ENCODE results near the gene EEF2. TPM values are rescaled to one million over a fixed set of nuclear protein-coding genes. Genes with fewer than 3 reads are reported as not detected.
"Not testable (repeated sequence)": the region's sequence is repeated elsewhere in the genome, so short reads cannot be mapped to it uniquely, and the experiment has no call there.

EEF2 gene
- total and polyA plus RNA-seq, 4 donors = 1,335 to 1,977 (median 1,647) TPM

DNA sequence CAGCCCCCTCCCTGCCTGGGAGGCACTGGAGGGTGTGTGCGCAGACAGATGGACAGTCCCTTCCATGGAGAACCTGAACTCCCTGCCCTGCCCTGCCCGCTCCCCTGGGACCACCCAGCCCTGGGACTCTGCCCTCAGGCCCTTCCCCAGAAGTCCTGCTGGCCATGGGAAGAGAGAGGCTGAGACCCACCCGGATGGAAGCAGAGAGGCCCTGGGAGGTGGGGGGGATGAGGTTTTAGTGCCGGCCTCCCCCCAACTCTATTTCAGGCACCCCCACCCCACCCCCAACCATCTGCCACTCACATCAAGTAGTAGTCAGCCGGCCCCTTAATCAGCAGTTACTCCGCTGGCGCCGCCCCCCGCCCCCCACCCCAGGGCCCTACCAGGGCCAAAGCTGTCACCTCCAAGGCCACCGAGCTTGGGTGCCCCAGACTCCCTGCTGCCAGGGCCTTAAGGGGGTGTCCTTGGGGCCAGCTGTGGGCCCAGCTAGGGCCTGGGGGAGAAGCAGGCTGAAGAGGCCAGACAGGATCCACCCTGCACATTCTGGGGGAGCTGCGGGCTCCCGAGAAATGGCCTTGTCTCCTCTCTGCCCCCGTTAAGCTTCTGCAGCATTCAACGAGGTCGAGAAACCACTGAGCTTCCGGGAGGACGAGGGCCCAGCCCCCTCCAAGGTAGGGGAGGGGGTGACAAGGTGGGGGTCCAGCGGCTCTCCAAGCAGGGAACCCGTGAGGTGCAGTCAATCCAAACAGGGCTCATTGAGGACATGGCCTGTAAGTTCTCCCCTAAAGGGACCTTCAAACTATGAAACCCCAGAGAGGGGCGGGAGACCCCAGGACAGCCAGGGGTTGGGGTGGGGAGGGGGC, 35.0 kb downstream of the EEF2 start:
- 55% methylated on average over 11 of the region's 20 CpGs for WGBS (ENCODE audit: insufficient coverage)
- H3K9me3 ChIP-seq (ENCODE audit: control insufficient read depth, insufficient read depth, low read length) = no peaks in the 10 kb centered on the region
- H3K36me3 ChIP-seq (ENCODE audit: control insufficient read depth, insufficient read depth, low read length) = peaks cover 13% of the 10 kb centered on the region
- H3K27ac ChIP-seq (ENCODE audit: low read depth, low read length) = no peak overlapping the region
- DNase-seq (ENCODE audit: low read depth in 4 of 6, low spot score in 6 of 6) = no peak
- no peaks in the 10 kb centered on the region for H3K27me3 ChIP-seq (ENCODE audit: control insufficient read depth, insufficient read depth, low read length)
- no peak overlapping the region for H3K4me3 ChIP-seq (ENCODE audit: low read depth, low read length)
- H3K4me1 ChIP-seq (ENCODE audit: control insufficient read depth, insufficient read depth, low read length) = peaks cover 2% of the 10 kb centered on the region

DNA sequence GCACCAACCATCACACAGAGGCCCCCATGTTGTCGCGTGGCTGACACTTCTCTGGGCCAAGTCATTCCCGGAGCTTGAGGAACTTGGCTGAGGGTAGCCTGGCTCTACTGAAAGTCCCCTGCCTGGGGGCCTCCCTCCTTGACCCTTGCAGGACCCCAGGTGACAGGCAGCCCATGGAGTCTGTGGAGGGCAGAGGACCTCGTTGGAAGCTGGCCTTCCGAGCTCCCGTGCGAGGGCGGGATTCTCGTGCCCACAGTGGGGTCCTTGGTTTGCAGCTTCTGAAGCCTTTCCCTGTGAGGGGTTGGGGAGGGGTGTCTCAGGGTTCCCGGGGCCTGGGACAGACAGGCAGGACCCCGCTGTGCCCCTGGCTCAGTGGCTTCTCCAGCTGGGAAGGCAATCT, 36.0 kb downstream of the EEF2 start:
- H3K4me3 ChIP-seq (ENCODE audit: low read depth, low read length) = no peak overlapping the region
- no peaks in the 10 kb centered on the region for H3K27me3 ChIP-seq (ENCODE audit: control insufficient read depth, insufficient read depth, low read length)
- DNase-seq (ENCODE audit: low read depth in 4 of 6, low spot score in 6 of 6) = no peak
- 79% methylated on average over 10 of the region's 11 CpGs for WGBS (ENCODE audit: insufficient coverage)
- H3K4me1 ChIP-seq (ENCODE audit: control insufficient read depth, insufficient read depth, low read length) = peaks cover 2% of the 10 kb centered on the region
- H3K27ac ChIP-seq (ENCODE audit: low read depth, low read length) = no peak overlapping the region
- no peaks in the 10 kb centered on the region for H3K9me3 ChIP-seq (ENCODE audit: control insufficient read depth, insufficient read depth, low read length)
- peaks cover 13% of the 10 kb centered on the region for H3K36me3 ChIP-seq (ENCODE audit: control insufficient read depth, insufficient read depth, low read length)

DNA sequence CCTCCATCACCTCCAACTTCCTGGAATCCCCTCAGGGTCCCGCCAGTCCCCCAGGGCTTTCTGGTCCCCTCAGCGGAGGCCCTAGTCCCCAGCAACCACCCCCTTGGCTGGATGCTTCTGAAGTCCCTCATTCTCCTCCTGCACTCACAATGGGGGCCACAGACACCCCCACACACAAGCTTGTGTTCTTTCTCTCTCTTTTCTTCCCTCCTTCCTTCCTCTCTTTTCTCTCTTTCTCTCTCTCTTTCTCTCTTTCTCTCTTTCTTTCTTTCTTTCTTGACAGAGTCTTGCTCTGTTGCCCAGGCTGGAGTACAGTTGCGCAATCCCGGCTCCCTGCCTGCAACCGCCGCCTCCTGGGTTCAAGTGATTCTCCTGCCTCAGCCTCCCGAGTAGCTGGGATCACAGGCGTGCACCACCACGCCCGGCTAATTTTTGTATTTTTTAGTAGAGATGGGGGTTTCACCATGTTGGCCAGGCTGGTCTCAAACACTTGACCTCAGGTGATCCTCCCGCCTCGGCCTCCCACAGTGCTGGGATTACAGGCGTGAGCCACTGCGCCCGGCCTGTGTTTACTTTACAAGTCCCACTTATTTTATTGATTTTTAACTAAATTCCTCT, 37.8 kb downstream of the EEF2 start:
- 87% methylated on average over 6 of the region's 15 CpGs for WGBS (ENCODE audit: insufficient coverage)
- not testable (repeated sequence) for H3K27ac ChIP-seq (ENCODE audit: low read depth, low read length); H3K4me1 ChIP-seq (ENCODE audit: control insufficient read depth, insufficient read depth, low read length); H3K27me3 ChIP-seq (ENCODE audit: control insufficient read depth, insufficient read depth, low read length); H3K9me3 ChIP-seq (ENCODE audit: control insufficient read depth, insufficient read depth, low read length); H3K36me3 ChIP-seq (ENCODE audit: control insufficient read depth, insufficient read depth, low read length); H3K4me3 ChIP-seq (ENCODE audit: low read depth, low read length); DNase-seq (ENCODE audit: low read depth in 4 of 6, low spot score in 6 of 6)

DNA sequence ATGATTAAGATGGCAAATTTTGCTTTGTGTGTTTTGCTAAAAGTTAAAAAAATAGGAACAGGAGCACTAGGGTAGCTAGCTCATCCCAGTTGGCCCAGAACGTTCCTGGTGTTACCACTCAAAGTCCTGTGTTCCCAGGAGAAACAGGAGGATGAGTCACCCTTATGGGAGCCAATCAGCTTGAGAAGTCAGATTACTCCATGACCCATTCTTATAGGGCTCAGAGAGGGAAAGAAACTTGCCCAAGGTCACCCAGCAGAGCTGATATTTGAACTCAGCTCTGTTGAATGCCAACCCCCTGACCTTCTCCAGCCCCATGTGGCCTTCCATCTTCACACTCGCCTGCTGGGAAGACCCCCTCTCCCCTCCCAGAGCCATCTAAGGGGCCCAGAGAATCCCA, 39.4 kb downstream of the EEF2 start:
- DNase-seq (ENCODE audit: low read depth in 4 of 6, low spot score in 6 of 6) = no peak
- H3K27ac ChIP-seq (ENCODE audit: low read depth, low read length) = no peak overlapping the region
- no peaks in the 10 kb centered on the region for H3K27me3 ChIP-seq (ENCODE audit: control insufficient read depth, insufficient read depth, low read length)
- peaks cover 1% of the 10 kb centered on the region for H3K36me3 ChIP-seq (ENCODE audit: control insufficient read depth, insufficient read depth, low read length)
- no peak overlapping the region for H3K4me3 ChIP-seq (ENCODE audit: low read depth, low read length)
- no peaks in the 10 kb centered on the region for H3K4me1 ChIP-seq (ENCODE audit: control insufficient read depth, insufficient read depth, low read length)
- 57% methylated on average over 2 of the region's 2 CpGs for WGBS (ENCODE audit: insufficient coverage)
- H3K9me3 ChIP-seq (ENCODE audit: control insufficient read depth, insufficient read depth, low read length) = no peaks in the 10 kb centered on the region

DNA sequence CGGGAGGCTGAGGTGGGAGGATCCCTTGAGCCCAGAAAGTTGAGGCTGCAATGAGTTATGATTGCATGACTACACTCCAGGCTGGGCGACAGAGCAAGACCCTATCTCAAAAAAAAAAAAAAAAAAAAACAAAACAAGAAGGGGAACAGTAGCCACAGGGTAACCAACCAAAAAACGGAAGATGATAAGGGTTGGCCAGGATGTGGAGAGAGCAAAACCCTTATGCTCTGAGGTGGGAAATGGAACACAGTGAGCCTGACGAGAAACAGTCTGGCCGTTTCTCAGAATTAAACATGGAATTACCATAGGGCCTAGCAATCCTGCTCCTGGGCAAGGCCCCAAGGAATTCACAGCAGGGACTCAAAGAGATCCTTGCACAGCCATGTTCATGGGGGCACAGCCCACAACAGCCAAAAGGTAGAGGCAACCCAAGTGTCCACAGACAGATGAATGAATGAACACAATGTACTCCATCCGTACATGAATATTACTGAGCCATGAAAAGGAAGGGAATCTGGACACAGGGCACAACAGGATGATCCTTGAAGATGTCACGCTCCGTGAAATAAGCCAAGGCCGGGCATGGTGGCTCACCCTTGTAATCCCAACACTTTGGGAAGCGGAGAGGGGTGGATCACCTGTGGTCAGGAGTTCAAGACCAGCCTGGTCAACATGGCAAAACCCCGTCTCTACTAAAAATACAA, 41.1 kb downstream of the EEF2 start:
- DNase-seq (ENCODE audit: low read depth in 4 of 6, low spot score in 6 of 6) = no peak
- no peak overlapping the region for H3K4me3 ChIP-seq (ENCODE audit: low read depth, low read length)
- H3K4me1 ChIP-seq (ENCODE audit: control insufficient read depth, insufficient read depth, low read length) = no peaks in the 10 kb centered on the region
- H3K36me3 ChIP-seq (ENCODE audit: control insufficient read depth, insufficient read depth, low read length) = no peaks in the 10 kb centered on the region
- H3K27me3 ChIP-seq (ENCODE audit: control insufficient read depth, insufficient read depth, low read length) = no peaks in the 10 kb centered on the region
- no peak overlapping the region for H3K27ac ChIP-seq (ENCODE audit: low read depth, low read length)
- no peaks in the 10 kb centered on the region for H3K9me3 ChIP-seq (ENCODE audit: control insufficient read depth, insufficient read depth, low read length)
- WGBS (ENCODE audit: insufficient coverage) = 90% methylated on average over 10 of the region's 11 CpGs

DNA sequence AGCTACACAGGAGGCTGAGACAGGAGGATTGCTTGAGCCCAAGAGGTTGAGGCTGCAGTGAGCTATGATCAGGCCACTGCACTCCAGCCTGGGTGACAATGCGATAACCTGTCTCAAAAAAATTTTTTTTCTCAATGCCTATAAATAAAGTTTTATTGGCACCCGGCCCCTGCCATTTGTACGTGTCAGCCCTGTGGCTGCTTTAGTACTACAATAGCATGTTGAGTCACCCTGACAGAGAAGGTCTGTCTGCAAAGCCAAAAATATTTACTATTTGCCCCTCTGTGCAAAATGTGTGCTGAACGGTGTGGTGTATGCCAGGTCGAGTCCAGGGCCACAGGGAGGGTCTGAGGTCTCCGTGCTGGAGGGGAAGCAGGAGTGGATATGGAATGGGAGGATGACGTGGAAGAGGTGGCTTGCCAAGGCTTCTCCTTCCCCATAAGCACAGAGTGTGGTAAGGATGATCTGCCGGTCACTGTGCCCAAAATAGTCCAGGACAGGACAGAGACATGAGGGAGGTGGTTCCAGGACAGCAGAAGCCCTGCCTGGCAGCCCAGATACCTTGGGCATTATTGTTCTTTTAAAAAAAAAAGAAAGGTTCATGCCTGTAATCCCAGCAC, 42.4 kb downstream of the EEF2 start:
- no peaks in the 10 kb centered on the region for H3K27me3 ChIP-seq (ENCODE audit: control insufficient read depth, insufficient read depth, low read length)
- DNase-seq (ENCODE audit: low read depth in 4 of 6, low spot score in 6 of 6) = no peak
- H3K36me3 ChIP-seq (ENCODE audit: control insufficient read depth, insufficient read depth, low read length) = no peaks in the 10 kb centered on the region
- WGBS (ENCODE audit: insufficient coverage) = 89% methylated on average over 6 of the region's 8 CpGs
- no peaks in the 10 kb centered on the region for H3K9me3 ChIP-seq (ENCODE audit: control insufficient read depth, insufficient read depth, low read length)
- no peaks in the 10 kb centered on the region for H3K4me1 ChIP-seq (ENCODE audit: control insufficient read depth, insufficient read depth, low read length)
- H3K4me3 ChIP-seq (ENCODE audit: low read depth, low read length) = no peak overlapping the region
- no peak overlapping the region for H3K27ac ChIP-seq (ENCODE audit: low read depth, low read length)

DNA sequence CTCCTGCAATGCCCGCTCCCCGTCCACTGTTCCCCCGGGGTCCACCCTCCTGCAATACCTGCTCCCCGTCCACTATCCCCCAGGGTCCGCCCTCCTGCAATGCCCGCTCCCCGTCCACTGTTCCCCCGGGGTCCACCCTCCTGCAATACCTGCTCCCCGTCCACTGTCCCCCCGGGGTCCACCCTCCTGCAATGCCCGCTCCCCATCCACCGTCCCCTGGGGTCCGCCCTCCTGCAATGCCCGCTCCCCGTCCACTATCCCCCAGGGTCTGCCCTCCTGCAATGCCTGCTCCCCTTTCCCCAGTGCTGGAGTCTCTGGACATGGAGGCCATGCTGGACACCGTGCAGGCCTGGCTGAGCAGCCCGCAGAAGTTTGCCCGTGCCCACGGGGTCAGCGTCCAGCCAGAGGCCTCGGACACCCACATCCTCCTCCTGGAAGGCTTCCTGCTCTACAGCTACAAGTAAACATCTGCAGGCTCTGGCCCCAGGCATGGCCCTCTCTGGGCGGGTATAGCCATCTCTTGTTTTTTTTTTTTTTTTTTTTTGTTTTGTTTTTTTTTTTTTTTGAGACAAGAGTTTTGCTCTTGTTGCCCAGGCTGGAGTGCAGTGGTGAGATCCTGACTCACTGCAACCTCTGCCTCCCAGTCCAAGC, 46.8 kb downstream of the EEF2 start:
- not testable (repeated sequence) for H3K4me3 ChIP-seq (ENCODE audit: low read depth, low read length); H3K36me3 ChIP-seq (ENCODE audit: control insufficient read depth, insufficient read depth, low read length); H3K27ac ChIP-seq (ENCODE audit: low read depth, low read length); H3K4me1 ChIP-seq (ENCODE audit: control insufficient read depth, insufficient read depth, low read length); H3K9me3 ChIP-seq (ENCODE audit: control insufficient read depth, insufficient read depth, low read length); DNase-seq (ENCODE audit: low read depth in 4 of 6, low spot score in 6 of 6)
- H3K27me3 ChIP-seq (ENCODE audit: control insufficient read depth, insufficient read depth, low read length) = peaks cover 15% of the 10 kb centered on the region
- WGBS (ENCODE audit: insufficient coverage) = 93% methylated on average over 20 of the region's 22 CpGs

DNA sequence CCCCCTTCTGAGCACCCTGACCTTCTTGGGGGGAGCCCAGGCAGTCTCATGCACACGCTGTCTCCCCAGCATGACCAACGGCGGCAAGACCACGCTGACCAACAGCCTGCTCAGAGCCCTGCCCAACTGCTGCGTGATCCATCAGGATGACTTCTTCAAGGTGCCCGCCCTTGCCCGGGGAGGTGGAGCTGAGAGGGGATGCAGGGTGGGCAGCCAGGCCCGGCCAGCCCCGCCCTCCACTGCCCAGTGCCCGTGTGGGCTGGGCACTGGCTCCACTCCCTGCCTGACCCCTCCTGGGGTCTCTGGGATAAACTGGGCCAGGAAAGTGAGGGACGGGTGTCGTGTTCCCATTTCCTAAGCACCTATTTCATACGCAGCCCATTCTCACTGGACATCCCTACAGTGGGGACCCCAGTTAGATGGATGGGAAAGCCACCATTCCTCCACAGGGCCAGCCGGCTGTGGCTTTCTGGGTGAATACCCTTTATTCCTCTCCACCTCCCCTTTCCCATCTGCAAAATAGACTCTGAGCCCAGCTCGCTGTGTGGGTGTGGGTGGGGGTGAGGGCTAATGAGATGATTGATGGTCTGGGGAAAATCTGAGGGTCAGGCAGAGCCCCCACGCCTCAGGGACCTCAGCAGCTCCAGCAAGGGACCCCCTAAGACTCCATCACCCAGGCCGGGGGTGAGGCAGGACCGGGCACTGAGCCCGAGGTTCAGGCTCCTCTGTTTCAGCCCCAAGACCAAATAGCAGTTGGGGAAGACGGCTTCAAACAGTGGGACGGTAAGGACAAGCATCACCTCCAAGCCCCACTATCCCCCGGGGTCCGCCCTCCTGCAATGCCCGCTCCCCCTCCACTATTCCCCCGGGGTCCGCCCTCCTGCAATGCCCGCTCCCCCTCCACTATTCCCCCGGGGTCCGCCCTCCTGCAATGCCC, 48.5 kb downstream of the EEF2 start:
- WGBS (ENCODE audit: insufficient coverage) = 87% methylated on average over 12 of the region's 29 CpGs

More for the DNA sequence above, 48.5 kb downstream of the EEF2 start:
- DNase-seq (ENCODE audit: low read depth in 4 of 6, low spot score in 6 of 6) = no peak
- Histone ChIP-seq H3K36me3 (ENCODE audit: control insufficient read depth, insufficient read depth, low read length) (no peaks in the 10 kb centered on the region), H3K4me1 (ENCODE audit: control insufficient read depth, insufficient read depth, low read length) (peaks cover 10% of the 10 kb centered on the region), H3K9me3 (ENCODE audit: control insufficient read depth, insufficient read depth, low read length) (no peaks in the 10 kb centered on the region), H3K27ac (ENCODE audit: low read depth, low read length) (no peak overlapping the region), H3K4me3 (ENCODE audit: low read depth, low read length) (no peak overlapping the region), H3K27me3 (ENCODE audit: control insufficient read depth, insufficient read depth, low read length) (peaks cover 22% of the 10 kb centered on the region)

Measured in spinal cord (tissue), 10 donors.